ENCODE data around the gene PCSK6.
"Not testable (repeated sequence)": the region's sequence is repeated elsewhere in the genome, so short reads cannot be mapped to it uniquely, and the experiment has no call there.

Gene PCSK6

GRCh38 chr15:101287342-101287741, 202.2 kb downstream of the PCSK6 start:
- not testable (repeated sequence) for H3K9me3 ChIP-seq (ENCODE audit: control insufficient read depth, insufficient read depth, low read length); H3K4me3 ChIP-seq (ENCODE audit: low read depth, low read length); H3K9ac ChIP-seq (ENCODE audit: low read depth, low read length); H3K27ac ChIP-seq (ENCODE audit: low read depth, low read length); H3K4me1 ChIP-seq (ENCODE audit: control insufficient read depth, insufficient read depth, low read length); H3K27me3 ChIP-seq (ENCODE audit: control insufficient read depth, insufficient read depth, low read length)
- peaks cover 90% of the 10 kb centered on the region for H3K36me3 ChIP-seq (ENCODE audit: control insufficient read depth, insufficient read depth, low read length)

- Histone ChIP-seq H3K4me3 (ENCODE audit: low read depth, low read length) (no peak overlapping the region), H3K36me3 (ENCODE audit: control insufficient read depth, insufficient read depth, low read length) (peaks cover 90% of the 10 kb centered on the region), H3K27ac (ENCODE audit: low read depth, low read length) (no peak overlapping the region), H3K9ac (ENCODE audit: low read depth, low read length) (no peak overlapping the region), H3K9me3 (ENCODE audit: control insufficient read depth, insufficient read depth, low read length) (no peaks in the 10 kb centered on the region), H3K27me3 (ENCODE audit: control insufficient read depth, insufficient read depth, low read length) (no peaks in the 10 kb centered on the region), H3K4me1 (ENCODE audit: control insufficient read depth, insufficient read depth, low read length) (no peaks in the 10 kb centered on the region)
Measured at GRCh38 chr15:101286471-101287114, 202.9 kb downstream of the PCSK6 start.

DNA sequence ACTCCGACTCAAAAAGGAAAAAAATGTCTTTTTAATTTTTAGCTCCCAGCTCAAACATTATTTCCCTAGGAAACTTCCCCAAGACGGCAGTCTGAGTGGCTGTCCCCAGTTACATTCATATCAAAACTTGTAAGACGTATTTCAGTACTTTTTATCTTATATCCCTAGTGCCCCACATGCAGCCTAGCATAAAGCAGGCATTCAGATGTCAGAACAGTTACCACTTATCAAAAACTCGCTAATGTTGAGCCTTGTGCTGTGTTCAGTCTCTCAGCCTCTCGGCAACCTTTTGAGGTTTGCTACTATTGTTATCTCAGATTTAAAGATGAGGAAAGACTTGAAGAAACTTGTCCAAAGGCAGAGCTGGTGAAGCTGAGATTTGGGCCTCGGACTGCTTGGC, 205.6 kb downstream of the PCSK6 start:
- no peak overlapping the region for H3K4me3 ChIP-seq (ENCODE audit: low read depth, low read length)
- H3K36me3 ChIP-seq (ENCODE audit: control insufficient read depth, insufficient read depth, low read length): peaks cover 87% of the 10 kb centered on the region
- H3K27me3 ChIP-seq (ENCODE audit: control insufficient read depth, insufficient read depth, low read length): no peaks in the 10 kb centered on the region
- no peaks in the 10 kb centered on the region for H3K4me1 ChIP-seq (ENCODE audit: control insufficient read depth, insufficient read depth, low read length)
- no peaks in the 10 kb centered on the region for H3K9me3 ChIP-seq (ENCODE audit: control insufficient read depth, insufficient read depth, low read length)
- H3K9ac ChIP-seq (ENCODE audit: low read depth, low read length): no peak overlapping the region
- no peak overlapping the region for H3K27ac ChIP-seq (ENCODE audit: low read depth, low read length)

GRCh38 chr15:101280007-101280406, 209.5 kb downstream of the PCSK6 start:
- H3K27me3 ChIP-seq (ENCODE audit: control insufficient read depth, insufficient read depth, low read length): no peaks in the 10 kb centered on the region
- H3K36me3 ChIP-seq (ENCODE audit: control insufficient read depth, insufficient read depth, low read length): peaks cover 61% of the 10 kb centered on the region
- H3K4me3 ChIP-seq (ENCODE audit: low read depth, low read length): no peak overlapping the region
- H3K9me3 ChIP-seq (ENCODE audit: control insufficient read depth, insufficient read depth, low read length): no peaks in the 10 kb centered on the region
- H3K9ac ChIP-seq (ENCODE audit: low read depth, low read length): no peak overlapping the region
- H3K4me1 ChIP-seq (ENCODE audit: control insufficient read depth, insufficient read depth, low read length): peaks cover 4% of the 10 kb centered on the region
- no peak overlapping the region for H3K27ac ChIP-seq (ENCODE audit: low read depth, low read length)

DNA sequence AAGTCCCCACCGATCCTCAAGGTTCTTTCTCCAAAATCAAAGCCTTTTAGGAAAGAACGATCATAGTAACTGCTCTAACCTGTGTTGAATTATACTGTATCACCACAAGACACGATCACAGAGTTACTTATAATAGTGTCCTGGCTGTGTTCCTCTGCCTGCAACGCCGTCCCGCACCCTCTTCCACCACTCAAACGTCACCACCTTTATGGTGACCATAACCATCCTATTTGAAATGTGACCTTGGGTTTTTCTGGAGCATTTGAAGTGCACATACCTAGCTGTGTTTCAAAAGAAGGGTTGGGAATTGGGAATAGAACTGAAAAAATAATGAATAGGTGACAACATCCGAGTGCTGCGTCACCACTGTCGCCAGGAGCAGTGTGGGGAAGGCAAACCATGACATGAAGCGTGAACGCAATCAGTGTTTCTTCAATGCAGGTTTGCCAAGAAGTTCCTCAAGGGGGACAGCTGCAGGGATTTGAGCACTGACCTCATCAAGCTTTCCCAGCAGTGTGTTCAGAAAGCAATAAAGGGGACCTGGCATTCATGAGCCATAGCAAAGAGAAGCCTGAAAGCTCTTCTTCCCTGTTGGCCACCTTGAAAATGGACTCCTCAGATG, 211.5 kb downstream of the PCSK6 start:
- Histone ChIP-seq H3K9ac (ENCODE audit: low read depth, low read length) (no peak overlapping the region), H3K9me3 (ENCODE audit: control insufficient read depth, insufficient read depth, low read length) (no peaks in the 10 kb centered on the region), H3K27ac (ENCODE audit: low read depth, low read length) (peak overlapping the region; percentile 21), H3K36me3 (ENCODE audit: control insufficient read depth, insufficient read depth, low read length) (peaks cover 61% of the 10 kb centered on the region), H3K4me3 (ENCODE audit: low read depth, low read length) (peak overlapping the region; percentile 87), H3K4me1 (ENCODE audit: control insufficient read depth, insufficient read depth, low read length) (peaks cover 4% of the 10 kb centered on the region), H3K27me3 (ENCODE audit: control insufficient read depth, insufficient read depth, low read length) (no peaks in the 10 kb centered on the region)

GRCh38 chr15:101277038-101277822, 212.3 kb downstream of the PCSK6 start, which contains the start of gene SELENOS:
TSS of gene SELENOS (minus strand) at chr15:101277485. CDS start at chr15:101277417, 68 bp downstream.
- Histone ChIP-seq H3K27me3 (ENCODE audit: control insufficient read depth, insufficient read depth, low read length) (no peaks in the 10 kb centered on the region), H3K36me3 (ENCODE audit: control insufficient read depth, insufficient read depth, low read length) (peaks cover 61% of the 10 kb centered on the region), H3K27ac (ENCODE audit: low read depth, low read length) (peak within 1 kb of the TSS; percentile 78), H3K9me3 (ENCODE audit: control insufficient read depth, insufficient read depth, low read length) (no peaks in the 10 kb centered on the region), H3K4me3 (ENCODE audit: low read depth, low read length) (peak within 1 kb of the TSS; percentile 87), H3K9ac (ENCODE audit: low read depth, low read length) (peak within 1 kb of the TSS; percentile 63), H3K4me1 (ENCODE audit: control insufficient read depth, insufficient read depth, low read length) (peaks cover 4% of the 10 kb centered on the region)

- Histone ChIP-seq H3K9ac (ENCODE audit: low read depth, low read length) (peak overlapping the region; percentile 63), H3K27ac (ENCODE audit: low read depth, low read length) (peak overlapping the region; percentile 78), H3K36me3 (ENCODE audit: control insufficient read depth, insufficient read depth, low read length) (peaks cover 61% of the 10 kb centered on the region)
Measured at GRCh38 chr15:101276501-101277037, 212.9 kb downstream of the PCSK6 start.

DNA sequence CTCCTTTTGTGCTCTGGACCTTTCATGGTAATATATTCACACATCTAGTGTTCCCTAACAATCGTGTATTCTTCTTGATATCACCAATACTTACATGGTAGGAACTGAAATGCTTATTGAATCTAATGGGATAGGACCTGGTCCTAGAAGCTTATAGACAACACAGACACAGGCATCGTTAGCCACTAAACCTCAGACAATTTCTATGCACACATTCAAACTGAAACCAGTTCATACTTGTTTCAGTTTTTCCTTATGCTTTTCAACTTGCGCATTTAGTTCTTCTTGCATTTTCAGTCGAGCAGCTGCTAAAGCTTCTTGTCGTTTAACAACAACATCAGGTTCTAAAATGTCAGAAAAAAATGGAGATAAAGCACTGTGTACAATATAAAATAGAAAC, 214.5 kb downstream of the PCSK6 start:
- Histone ChIP-seq H3K9me3 (ENCODE audit: control insufficient read depth, insufficient read depth, low read length) (no peaks in the 10 kb centered on the region), H3K9ac (ENCODE audit: low read depth, low read length) (no peak overlapping the region), H3K27me3 (ENCODE audit: control insufficient read depth, insufficient read depth, low read length) (no peaks in the 10 kb centered on the region), H3K27ac (ENCODE audit: low read depth, low read length) (no peak overlapping the region), H3K4me1 (ENCODE audit: control insufficient read depth, insufficient read depth, low read length) (peaks cover 4% of the 10 kb centered on the region), H3K36me3 (ENCODE audit: control insufficient read depth, insufficient read depth, low read length) (peaks cover 64% of the 10 kb centered on the region), H3K4me3 (ENCODE audit: low read depth, low read length) (no peak overlapping the region)

More at GRCh38 chr15:101276501-101277037, 212.9 kb downstream of the PCSK6 start:
- Histone ChIP-seq H3K9me3 (ENCODE audit: control insufficient read depth, insufficient read depth, low read length) (no peaks in the 10 kb centered on the region), H3K4me1 (ENCODE audit: control insufficient read depth, insufficient read depth, low read length) (peaks cover 4% of the 10 kb centered on the region), H3K27me3 (ENCODE audit: control insufficient read depth, insufficient read depth, low read length) (no peaks in the 10 kb centered on the region), H3K4me3 (ENCODE audit: low read depth, low read length) (peak overlapping the region; percentile 87)

DNA sequence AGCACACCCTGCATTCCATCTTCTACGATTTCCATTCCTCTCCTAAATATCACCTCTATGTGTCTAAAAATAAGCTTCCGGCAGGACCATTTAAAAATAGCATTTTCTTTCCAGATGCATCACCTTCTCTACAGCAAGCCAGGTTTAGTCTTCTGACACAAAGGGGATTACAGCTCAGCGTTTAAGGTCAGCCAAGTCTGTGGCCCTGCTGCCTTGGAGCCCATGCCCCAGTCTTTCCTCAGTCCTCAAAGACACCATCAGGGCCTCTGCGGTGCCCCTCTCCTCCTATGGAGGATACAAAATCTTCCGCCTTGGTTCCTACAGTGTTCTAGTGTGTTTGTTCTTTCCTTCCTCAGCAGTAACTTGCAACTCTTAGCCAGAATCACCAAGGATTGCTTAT, 216.0 kb downstream of the PCSK6 start:
- H3K4me1 ChIP-seq (ENCODE audit: control insufficient read depth, insufficient read depth, low read length): peaks cover 4% of the 10 kb centered on the region
- H3K9me3 ChIP-seq (ENCODE audit: control insufficient read depth, insufficient read depth, low read length): no peaks in the 10 kb centered on the region
- peaks cover 63% of the 10 kb centered on the region for H3K36me3 ChIP-seq (ENCODE audit: control insufficient read depth, insufficient read depth, low read length)
- H3K9ac ChIP-seq (ENCODE audit: low read depth, low read length): no peak overlapping the region
- H3K4me3 ChIP-seq (ENCODE audit: low read depth, low read length): no peak overlapping the region
- H3K27me3 ChIP-seq (ENCODE audit: control insufficient read depth, insufficient read depth, low read length): no peaks in the 10 kb centered on the region
- H3K27ac ChIP-seq (ENCODE audit: low read depth, low read length): no peak overlapping the region

DNA sequence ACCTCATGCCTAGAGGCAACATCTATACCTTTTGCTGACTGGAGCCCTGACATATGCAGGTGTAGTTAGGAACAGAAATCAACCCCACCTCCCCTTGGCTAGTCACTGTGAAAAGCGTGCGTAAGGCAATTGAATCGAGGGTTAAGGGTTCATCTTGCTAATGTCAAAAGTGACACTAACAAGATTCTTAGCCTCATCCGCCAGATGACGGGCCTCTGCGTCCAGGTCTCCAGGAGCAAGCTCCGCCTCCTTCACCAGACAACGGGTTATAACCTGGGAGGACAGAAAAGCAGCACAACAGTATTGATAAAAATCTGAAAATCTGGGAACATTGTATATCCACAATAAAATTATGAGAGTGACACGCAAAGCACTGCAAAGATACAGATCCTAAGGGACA, 216.9 kb downstream of the PCSK6 start:
- H3K27ac ChIP-seq (ENCODE audit: low read depth, low read length): no peak overlapping the region
- H3K4me3 ChIP-seq (ENCODE audit: low read depth, low read length): no peak overlapping the region
- peaks cover 63% of the 10 kb centered on the region for H3K36me3 ChIP-seq (ENCODE audit: control insufficient read depth, insufficient read depth, low read length)
- no peak overlapping the region for H3K9ac ChIP-seq (ENCODE audit: low read depth, low read length)
- H3K4me1 ChIP-seq (ENCODE audit: control insufficient read depth, insufficient read depth, low read length): peaks cover under 1% of the 10 kb centered on the region
- H3K27me3 ChIP-seq (ENCODE audit: control insufficient read depth, insufficient read depth, low read length): no peaks in the 10 kb centered on the region
- H3K9me3 ChIP-seq (ENCODE audit: control insufficient read depth, insufficient read depth, low read length): no peaks in the 10 kb centered on the region

Data from HUES48 (cell line).